ENCODE results near the gene SEMA6D.

The SEMA6D gene

GRCh38 chr15:47794252-47794914 is 77.1 kb downstream of the SEMA6D start:
- DNase-seq = no peak

- DNase-seq = no peak
Observed at GRCh38 chr15:47795864-47796263, 78.6 kb downstream of the SEMA6D start.

GRCh38 chr15:47796339-47796738 is 79.0 kb downstream of the SEMA6D start:
- no peak for DNase-seq

GRCh38 chr15:47796830-47797229 is 79.5 kb downstream of the SEMA6D start:
- no peak for DNase-seq

GRCh38 chr15:47801522-47801921 is 84.2 kb downstream of the SEMA6D start:
- no peak for DNase-seq

- no peak for DNase-seq
Observed at GRCh38 chr15:47802216-47802615, 84.9 kb downstream of the SEMA6D start.

- no peak for DNase-seq
Observed at GRCh38 chr15:47803767-47804166, 86.5 kb downstream of the SEMA6D start.

- no peak for DNase-seq
Observed at GRCh38 chr15:47804733-47805132, 87.4 kb downstream of the SEMA6D start.

GRCh38 chr15:47806008-47806407 is 88.7 kb downstream of the SEMA6D start:
- DNase-seq = no peak

GRCh38 chr15:47811172-47811571 is 93.9 kb downstream of the SEMA6D start:
- DNase-seq = no peak

GRCh38 chr15:47812470-47812999 is 95.2 kb downstream of the SEMA6D start:
- DNase-seq = no peak

- no peak for DNase-seq
Observed at GRCh38 chr15:47813748-47814384, 96.6 kb downstream of the SEMA6D start.

GRCh38 chr15:47814620-47815019 is 97.3 kb downstream of the SEMA6D start:
- DNase-seq = no peak

GRCh38 chr15:47817969-47818548 is 100.8 kb downstream of the SEMA6D start:
- no peak for DNase-seq

- DNase-seq = no peak
Observed at GRCh38 chr15:47819158-47819557, 101.9 kb downstream of the SEMA6D start.

- DNase-seq = no peak
Observed at GRCh38 chr15:47820057-47820746, 102.9 kb downstream of the SEMA6D start.

GRCh38 chr15:47820747-47821319 is 103.5 kb downstream of the SEMA6D start:
- no peak for DNase-seq

GRCh38 chr15:47822048-47822447 is 104.7 kb downstream of the SEMA6D start:
- DNase-seq = no peak
